Tibial nerve (tissue), 4 donors: ENCODE results near the gene DTYMK.

ENCODE experiments used
- CTCF ChIP-seq, 5 experiments: fragments of 200-600 bp in 3 of 5; fragments of 450-650 bp in 2 of 5; sonication (generic) in 3 of 5; IDR thresholded peaks; one replicate each; pipeline ENCODE4 v1.5.1; 2016 to 2019; ENCODE audit warnings: antibody characterized with exemption in 5 of 5, mild to moderate bottlenecking in 3 of 5, moderate library complexity in 2 of 5
- EP300 ChIP-seq, 2 donors: sonication (generic); formaldehyde crosslinking; IDR thresholded peaks; one replicate each; pipeline ENCODE4 v1.6.1; 2017; ENCODE audit warnings: antibody characterized with exemption in 2 of 2, mild to moderate bottlenecking in 1 of 2
- POLR2A ChIP-seq, 2 donors: fragments of 450-650 bp; IDR thresholded peaks; one replicate each; pipeline ENCODE4 v1.6.1; 2017; ENCODE audit warnings: antibody characterized with exemption in 2 of 2, mild to moderate bottlenecking in 2 of 2, moderate library complexity in 2 of 2

DNA sequence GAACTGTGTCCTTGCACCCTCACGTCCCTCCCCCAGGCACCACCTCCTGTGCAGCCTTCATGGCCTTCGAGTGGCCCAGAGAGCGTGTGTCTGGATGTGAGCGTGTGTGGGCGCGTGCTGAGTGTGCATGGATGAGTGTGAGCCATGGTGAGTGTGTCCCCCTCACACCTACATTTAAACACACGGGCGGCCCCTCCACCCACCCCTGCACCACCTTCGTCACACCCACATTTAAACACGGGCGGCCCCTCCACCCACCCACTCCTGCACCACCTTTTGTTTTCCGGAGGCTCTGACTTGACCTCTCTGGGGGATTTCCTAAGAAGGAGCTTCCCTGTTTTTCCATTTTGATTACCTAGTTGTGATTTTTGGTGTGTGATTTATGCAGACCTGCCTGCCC is 17.8 kb downstream of the DTYMK start:
- TF ChIP-seq CTCF (IDR thresholded peaks at IDR 0.05), result no peak
- no peak for TF ChIP-seq EP300 (IDR thresholded peaks at IDR 0.05)
- no peak for TF ChIP-seq POLR2A (IDR thresholded peaks at IDR 0.05)
